Memory B cell (primary cell): ENCODE measurements around the gene BASP1.
"Not testable (repeated sequence)": the region's sequence is repeated elsewhere in the genome, so short reads cannot be mapped to it uniquely, and the experiment has no call there.

Experiments
- ATAC-seq: fragments of 150-1000 bp; cut with Tn5 transposase; 2 replicates; pipeline ENCODE4 v1.10.0; 2021; ENCODE audit warnings: low read depth, mild to moderate bottlenecking, moderate library complexity
- DNase-seq, 2 donors: peaks; one replicate each; pipeline ENCODE4 v3.0.0; 2022; ENCODE audit warnings: low spot score in 2 of 2
- H3K27ac Mint-ChIP-seq: one replicate; pipeline ENCODE4 v1.8.0; 2022; ENCODE audit warnings: mild to moderate bottlenecking, moderate library complexity, mixed read lengths
- H3K27me3 Mint-ChIP-seq: one replicate; pipeline ENCODE4 v1.8.0; 2022; ENCODE audit warnings: mixed read lengths
- H3K36me3 Mint-ChIP-seq: one replicate; pipeline ENCODE4 v1.8.0; 2022; ENCODE audit warnings: mild to moderate bottlenecking, mixed read lengths
- H3K4me1 Mint-ChIP-seq: one replicate; pipeline ENCODE4 v1.8.0; 2022; ENCODE audit warnings: mixed read lengths
- H3K4me3 Mint-ChIP-seq: one replicate; pipeline ENCODE4 v1.8.0; 2022; ENCODE audit warnings: mild to moderate bottlenecking, moderate library complexity, mixed read lengths
- H3K9me3 Mint-ChIP-seq: one replicate; pipeline ENCODE4 v1.8.0; 2022; ENCODE audit warnings: mixed read lengths

BASP1 gene

DNA sequence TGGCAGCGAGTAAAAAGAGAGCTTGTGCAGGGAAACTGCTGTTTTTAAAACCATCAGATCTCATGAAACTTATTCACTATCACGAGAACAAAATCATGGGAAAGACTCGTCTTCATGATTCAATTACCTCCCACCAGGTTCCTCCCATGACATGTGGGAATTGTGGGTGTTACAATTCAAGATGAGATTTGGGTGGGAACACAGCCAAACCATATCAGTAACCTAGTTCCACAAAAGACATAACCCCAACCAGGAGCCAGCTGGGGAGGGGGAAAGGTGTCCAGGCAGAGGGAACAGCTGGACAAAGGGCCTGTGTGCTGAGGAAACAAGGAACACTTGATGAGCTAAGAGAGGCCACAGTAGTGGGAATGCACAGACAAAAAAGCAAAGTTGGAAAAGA is 71.1 kb downstream of the BASP1 start:
- H3K27ac Mint-ChIP-seq: no peak overlapping the region
- no peak overlapping the region for H3K4me3 Mint-ChIP-seq
- peaks cover 3% of the 10 kb centered on the region for H3K4me1 Mint-ChIP-seq
- H3K36me3 Mint-ChIP-seq: peaks cover 2% of the 10 kb centered on the region
- DNase-seq: no peak
- ATAC-seq: no peak
- no peaks in the 10 kb centered on the region for H3K27me3 Mint-ChIP-seq
- H3K9me3 Mint-ChIP-seq: peaks cover 7% of the 10 kb centered on the region

- no peak overlapping the region for H3K27ac Mint-ChIP-seq
- ATAC-seq (no peak), DNase-seq (no peak)
- peaks cover 3% of the 10 kb centered on the region for H3K4me1 Mint-ChIP-seq
- H3K36me3 Mint-ChIP-seq: peaks cover 2% of the 10 kb centered on the region
- no peak overlapping the region for H3K4me3 Mint-ChIP-seq
- H3K27me3 Mint-ChIP-seq: no peaks in the 10 kb centered on the region
- peaks cover 7% of the 10 kb centered on the region for H3K9me3 Mint-ChIP-seq
These were observed 72.5 kb downstream of the BASP1 start for GRCh38 chr5:17289681-17290539.

DNA sequence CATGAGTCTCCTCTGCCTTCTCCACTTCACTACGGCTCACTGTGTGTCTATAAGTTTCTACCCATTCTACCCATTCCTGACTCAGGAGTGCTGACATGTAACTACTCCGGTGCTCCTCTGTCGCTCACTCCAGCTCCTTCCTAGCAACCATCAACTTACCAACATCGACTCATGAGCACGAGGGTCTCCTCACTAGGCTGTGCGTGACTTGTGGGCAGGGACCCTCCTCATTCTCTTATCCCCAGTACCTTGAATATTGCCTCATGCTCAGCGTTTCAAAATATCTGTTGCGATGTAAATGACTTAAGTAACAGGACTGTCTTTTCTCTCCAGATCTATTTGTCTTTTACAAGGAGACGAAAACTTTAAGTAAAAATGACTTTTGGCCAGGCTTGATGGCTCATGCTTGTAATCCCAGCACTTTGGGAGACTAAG is 73.1 kb downstream of the BASP1 start:
- no peak for ATAC-seq
- Mint-ChIP-seq H3K4me3 (no peak overlapping the region), H3K27me3 (no peaks in the 10 kb centered on the region), H3K36me3 (peaks cover 2% of the 10 kb centered on the region), H3K4me1 (peaks cover 3% of the 10 kb centered on the region), H3K9me3 (peaks cover 7% of the 10 kb centered on the region), H3K27ac (no peak overlapping the region)
- no peak for DNase-seq

GRCh38 chr5:17292434-17293015 is 75.1 kb downstream of the BASP1 start:
- peaks cover 2% of the 10 kb centered on the region for H3K36me3 Mint-ChIP-seq
- ATAC-seq: no peak

DNA sequence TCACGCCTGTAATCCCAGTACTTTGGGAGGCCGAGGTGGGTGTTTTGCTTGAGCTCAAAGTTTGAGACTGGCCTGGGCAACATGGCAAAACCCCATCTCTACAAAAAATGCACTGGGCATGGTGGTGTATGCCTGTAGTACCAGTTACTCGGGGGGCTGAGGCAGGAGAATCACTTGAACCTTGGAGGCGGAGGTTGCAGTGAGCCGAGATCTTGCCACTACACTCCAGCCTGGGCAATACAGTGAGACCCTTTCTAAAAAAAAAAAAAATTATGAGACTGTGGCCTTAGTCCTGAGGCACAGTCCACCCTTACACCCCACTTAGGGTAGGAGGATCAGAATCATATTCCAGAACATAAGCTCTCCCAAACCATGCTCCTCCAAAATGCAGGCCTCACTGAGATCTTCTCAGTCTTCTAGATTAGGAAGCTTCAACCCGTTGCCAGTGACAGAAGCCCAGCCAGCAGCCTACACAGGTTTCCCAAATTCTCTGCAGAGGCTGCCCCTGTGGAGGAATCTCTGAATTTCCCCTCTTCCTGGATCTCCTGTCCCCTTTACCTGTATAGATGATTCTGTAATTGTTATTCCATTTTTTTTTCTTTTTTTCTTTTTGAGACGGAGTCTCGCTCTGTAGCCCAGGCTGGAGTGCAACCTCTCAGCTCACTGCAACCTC is 77.3 kb downstream of the BASP1 start:
- DNase-seq: no peak
- Mint-ChIP-seq H3K9me3 (no peaks in the 10 kb centered on the region), H3K36me3 (no peaks in the 10 kb centered on the region), H3K27ac (no peak overlapping the region), H3K27me3 (no peaks in the 10 kb centered on the region), H3K4me3 (no peak overlapping the region), H3K4me1 (no peaks in the 10 kb centered on the region)
- ATAC-seq: no peak

More at GRCh38 chr5:17292434-17293015, 75.1 kb downstream of the BASP1 start:
- Mint-ChIP-seq H3K27ac (no peak overlapping the region), H3K4me1 (peaks cover 3% of the 10 kb centered on the region), H3K9me3 (peaks cover 7% of the 10 kb centered on the region), H3K4me3 (no peak overlapping the region), H3K27me3 (no peaks in the 10 kb centered on the region)
- no peak for DNase-seq

- no peaks in the 10 kb centered on the region for H3K27me3 Mint-ChIP-seq
- no peaks in the 10 kb centered on the region for H3K36me3 Mint-ChIP-seq
- no peaks in the 10 kb centered on the region for H3K4me1 Mint-ChIP-seq
- no peaks in the 10 kb centered on the region for H3K9me3 Mint-ChIP-seq
- DNase-seq (no peak), ATAC-seq (no peak)
- H3K4me3 Mint-ChIP-seq: no peak overlapping the region
- no peak overlapping the region for H3K27ac Mint-ChIP-seq
These were observed 78.2 kb downstream of the BASP1 start for GRCh38 chr5:17295671-17296070.

- H3K27me3 Mint-ChIP-seq: no peaks in the 10 kb centered on the region
- no peak for DNase-seq
- H3K9me3 Mint-ChIP-seq: no peaks in the 10 kb centered on the region
- no peaks in the 10 kb centered on the region for H3K4me1 Mint-ChIP-seq
- H3K36me3 Mint-ChIP-seq: no peaks in the 10 kb centered on the region
- no peak for ATAC-seq
- H3K27ac Mint-ChIP-seq: no peak overlapping the region
- no peak overlapping the region for H3K4me3 Mint-ChIP-seq
These were observed 84.7 kb downstream of the BASP1 start for GRCh38 chr5:17302106-17302505.

- no peak overlapping the region for H3K27ac Mint-ChIP-seq
- ATAC-seq (no peak), DNase-seq (no peak)
- H3K4me3 Mint-ChIP-seq: no peak overlapping the region
- no peaks in the 10 kb centered on the region for H3K4me1 Mint-ChIP-seq
- H3K9me3 Mint-ChIP-seq: no peaks in the 10 kb centered on the region
- H3K36me3 Mint-ChIP-seq: no peaks in the 10 kb centered on the region
- no peaks in the 10 kb centered on the region for H3K27me3 Mint-ChIP-seq
These were observed 85.2 kb downstream of the BASP1 start for GRCh38 chr5:17302604-17303003.

- no peaks in the 10 kb centered on the region for H3K9me3 Mint-ChIP-seq
- ATAC-seq (no peak), DNase-seq (no peak)
- no peaks in the 10 kb centered on the region for H3K36me3 Mint-ChIP-seq
- no peaks in the 10 kb centered on the region for H3K27me3 Mint-ChIP-seq
- no peak overlapping the region for H3K4me3 Mint-ChIP-seq
- H3K4me1 Mint-ChIP-seq: no peaks in the 10 kb centered on the region
- no peak overlapping the region for H3K27ac Mint-ChIP-seq
These were observed 86.9 kb downstream of the BASP1 start for GRCh38 chr5:17304282-17304681.

DNA sequence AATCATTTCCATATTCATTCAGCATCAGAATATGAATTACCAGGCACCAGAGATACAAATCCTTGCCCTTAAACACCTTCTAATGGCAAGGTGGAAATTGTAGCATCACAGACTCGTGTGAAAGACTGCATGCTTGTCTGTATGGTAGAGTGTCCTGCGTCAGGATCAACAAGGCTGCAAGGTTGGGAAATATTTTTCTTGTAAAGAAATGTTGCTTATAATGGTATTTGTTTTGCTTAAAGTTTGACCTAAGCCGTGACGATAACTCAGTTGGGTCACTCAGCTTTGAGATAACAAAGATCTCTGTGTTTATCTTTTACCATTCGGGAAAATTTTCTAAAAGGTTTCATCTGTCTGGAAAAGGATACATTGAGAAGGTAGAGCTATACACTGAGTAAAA is 87.6 kb downstream of the BASP1 start:
- Mint-ChIP-seq H3K4me3 (no peak overlapping the region), H3K27me3 (no peaks in the 10 kb centered on the region), H3K4me1 (no peaks in the 10 kb centered on the region), H3K36me3 (no peaks in the 10 kb centered on the region), H3K9me3 (no peaks in the 10 kb centered on the region), H3K27ac (no peak overlapping the region)
- ATAC-seq: no peak
- DNase-seq: no peak

GRCh38 chr5:17305964-17306725 is 88.7 kb downstream of the BASP1 start:
- Mint-ChIP-seq H3K36me3 (no peaks in the 10 kb centered on the region), H3K27ac (no peak overlapping the region), H3K9me3 (no peaks in the 10 kb centered on the region), H3K4me3 (no peak overlapping the region), H3K4me1 (no peaks in the 10 kb centered on the region), H3K27me3 (no peaks in the 10 kb centered on the region)
- no peak for DNase-seq
- ATAC-seq: no peak

- Mint-ChIP-seq H3K4me1 (no peaks in the 10 kb centered on the region), H3K36me3 (no peaks in the 10 kb centered on the region), H3K27ac (no peak overlapping the region), H3K4me3 (no peak overlapping the region), H3K27me3 (no peaks in the 10 kb centered on the region), H3K9me3 (no peaks in the 10 kb centered on the region)
- ATAC-seq (no peak), DNase-seq (no peak)
These were observed 89.3 kb downstream of the BASP1 start for GRCh38 chr5:17306726-17307091.

DNA sequence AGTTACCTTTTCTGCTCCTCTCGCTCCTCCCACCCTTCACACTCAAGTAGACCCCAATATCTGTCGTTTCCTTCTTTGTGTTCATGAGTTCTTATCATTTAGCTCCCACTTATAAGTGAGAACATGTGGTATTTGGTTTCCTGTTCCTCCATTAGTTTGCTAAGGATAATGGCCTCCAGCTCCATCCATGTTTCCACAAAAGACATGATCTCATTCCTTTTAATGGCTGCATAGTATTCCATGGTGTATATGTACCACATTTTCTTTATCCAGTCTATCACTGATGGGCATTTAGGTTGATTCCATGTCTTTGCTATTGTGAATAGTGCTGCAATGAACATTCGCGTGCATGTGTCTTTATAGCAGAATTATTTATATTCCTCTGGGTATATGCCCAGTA is 90.0 kb downstream of the BASP1 start:
- ATAC-seq, H3K4me3 Mint-ChIP-seq, H3K27me3 Mint-ChIP-seq, H3K36me3 Mint-ChIP-seq, H3K9me3 Mint-ChIP-seq, DNase-seq, H3K4me1 Mint-ChIP-seq, H3K27ac Mint-ChIP-seq: not testable (repeated sequence)
